Mesothelial cell of epicardium (in vitro differentiated cells): Measurements from ENCODE around the gene EML1. TPM values are rescaled to one million over a fixed set of nuclear protein-coding genes. Genes with fewer than 3 reads are reported as not detected.

Source experiments
- DNase-seq, 2 experiments: peaks; one replicate each; pipeline ENCODE4 v3.0.0; 2021; ENCODE audit warnings: low spot score in 2 of 2; ENCODE audit not compliant: unreplicated experiment in 2 of 2
- H3K27ac Mint-ChIP-seq: 2 replicates; pipeline ENCODE4 v1.8.0; 2021; ENCODE audit warnings: mixed read lengths
- H3K27me3 Mint-ChIP-seq: 2 replicates; pipeline ENCODE4 v1.8.0; 2021; ENCODE audit warnings: low read depth, mixed read lengths
- H3K36me3 Mint-ChIP-seq: 2 replicates; pipeline ENCODE4 v1.8.0; 2021; ENCODE audit warnings: mixed read lengths
- H3K4me1 Mint-ChIP-seq: 2 replicates; pipeline ENCODE4 v1.8.0; 2021; ENCODE audit warnings: mixed read lengths
- H3K4me3 Mint-ChIP-seq: 2 replicates; pipeline ENCODE4 v1.8.0; 2021; ENCODE audit warnings: mild to moderate bottlenecking, moderate library complexity, mixed read lengths
- H3K9me3 Mint-ChIP-seq: 2 replicates; pipeline ENCODE4 v1.8.0; 2021; ENCODE audit warnings: mixed read lengths
- CTCF ChIP-seq: fragments of 200-600 bp; sonication (generic); IDR thresholded peaks from one replicate; pipeline ENCODE4 v1.5.0; 2021; ENCODE audit warnings: antibody characterized with exemption; ENCODE audit not compliant: unreplicated experiment
- total RNA-seq: library from RNA; stranded (reverse); gene quantifications from 3 replicates; pipeline ENCODE4 v1.2.1, GENCODE V29; 2021

The EML1 gene
- total RNA-seq, 1 donor from 2014 or later: 18.9 TPM

- Mint-ChIP-seq H3K9me3 (no peaks in the 10 kb centered on the region), H3K36me3 (no peaks in the 10 kb centered on the region), H3K4me1 (peaks cover 28% of the 10 kb centered on the region), H3K4me3 (peak overlapping the region; percentile 75), H3K27me3 (peaks cover 14% of the 10 kb centered on the region), H3K27ac (no peak overlapping the region)
- no peak for DNase-seq
- no peak for TF ChIP-seq CTCF
These were observed 1.6 kb upstream of the EML1 start for GRCh38 chr14:99791476-99792209.

- Mint-ChIP-seq H3K27ac (peak overlapping the region; percentile 39), H3K9me3 (peaks cover 4% of the 10 kb centered on the region), H3K4me1 (peaks cover 28% of the 10 kb centered on the region), H3K27me3 (peaks cover 17% of the 10 kb centered on the region), H3K4me3 (peak overlapping the region; percentile 75), H3K36me3 (peaks cover 2% of the 10 kb centered on the region)
- TF ChIP-seq CTCF: no peak
- no peak for DNase-seq
These were observed 1.0 kb upstream of the EML1 start for GRCh38 chr14:99792210-99792535.

GRCh38 chr14:99792551-99793212 lies 531 bp upstream of the EML1 start:
- Mint-ChIP-seq H3K9me3 (peaks cover 5% of the 10 kb centered on the region), H3K4me3 (peak overlapping the region; percentile 75), H3K36me3 (peaks cover 3% of the 10 kb centered on the region), H3K27ac (peak overlapping the region; percentile 39), H3K27me3 (peaks cover 16% of the 10 kb centered on the region), H3K4me1 (peaks cover 28% of the 10 kb centered on the region)
- no peak for TF ChIP-seq CTCF
- DNase-seq: peak in 1 of 2 experiments; percentile 62

GRCh38 chr14:99794151-99794780 lies 1.1 kb downstream of the EML1 start:
- Mint-ChIP-seq H3K4me1 (peaks cover 28% of the 10 kb centered on the region), H3K4me3 (peak overlapping the region; percentile 74), H3K27me3 (peaks cover 13% of the 10 kb centered on the region), H3K27ac (peak overlapping the region; percentile 75), H3K9me3 (peaks cover 5% of the 10 kb centered on the region), H3K36me3 (peaks cover 3% of the 10 kb centered on the region)
- no peak for TF ChIP-seq CTCF
- no peak for DNase-seq

- DNase-seq: no peak
- peaks cover 28% of the 10 kb centered on the region for H3K4me1 Mint-ChIP-seq
- no peak for TF ChIP-seq CTCF
- peaks cover 11% of the 10 kb centered on the region for H3K27me3 Mint-ChIP-seq
- H3K4me3 Mint-ChIP-seq: no peak overlapping the region
- no peak overlapping the region for H3K27ac Mint-ChIP-seq
- peaks cover 5% of the 10 kb centered on the region for H3K9me3 Mint-ChIP-seq
- peaks cover 3% of the 10 kb centered on the region for H3K36me3 Mint-ChIP-seq
These were observed 1.8 kb downstream of the EML1 start for GRCh38 chr14:99795046-99795445.
